Lower lobe of right lung (tissue), 2 donors: ENCODE data around the gene MUC2. TPM values are rescaled to one million over a fixed set of nuclear protein-coding genes. Genes with fewer than 3 reads are reported as not detected.

Source experiments
- ATAC-seq, 2 donors: fragments of 200-7000 bp; cut with Tn5 transposase; one replicate each; pipeline ENCODE4 v1.9.1; 2020 to 2022; ENCODE audit warnings: mild to moderate bottlenecking in 2 of 2, moderate library complexity in 2 of 2
- DNase-seq: peaks from one replicate; pipeline ENCODE4 v3.0.0-alpha.2; 2020
- H3K27ac ChIP-seq: fragments of 200-600 bp; one replicate; pipeline ENCODE4 v1.8.0; 2022
- H3K27me3 ChIP-seq: fragments of 200-600 bp; one replicate; pipeline ENCODE4 v1.8.0; 2022; ENCODE audit warnings: low read depth
- H3K36me3 ChIP-seq: fragments of 200-600 bp; one replicate; pipeline ENCODE4 v1.8.0; 2022; ENCODE audit warnings: mild to moderate bottlenecking
- H3K4me1 ChIP-seq: fragments of 200-600 bp; one replicate; pipeline ENCODE4 v1.8.0; 2022
- H3K4me3 ChIP-seq: fragments of 200-600 bp; one replicate; pipeline ENCODE4 v1.8.0; 2022; ENCODE audit warnings: mild to moderate bottlenecking
- H3K9me3 ChIP-seq: fragments of 200-600 bp; one replicate; pipeline ENCODE4 v1.8.0; 2022
- CTCF ChIP-seq: fragments of 200-600 bp; IDR thresholded peaks from one replicate; pipeline ENCODE4 v1.8.0; 2022; ENCODE audit warnings: antibody characterized with exemption, mild to moderate bottlenecking
- intact Hi-C: fragments of 100-400 bp; cut with DNase I; formaldehyde crosslinking; loops from one replicate; pipeline ENCODE4 v1.11.0; 2022
- total RNA-seq: library from RNA; stranded (reverse); fragmentation: NEBNext Ultra II Directional; extraction: Animal tissue kit (Norgen Biotek cat#: 25700); gene quantifications from one replicate; pipeline ENCODE4 v1.2.1, GENCODE V29; 2021
- donor health status: DM: no; HTN: yes; CAD: no; lungs with severe emphysema.

MUC2 gene
- total RNA-seq, 1 donor from 2014 or later: not detected

DNA sequence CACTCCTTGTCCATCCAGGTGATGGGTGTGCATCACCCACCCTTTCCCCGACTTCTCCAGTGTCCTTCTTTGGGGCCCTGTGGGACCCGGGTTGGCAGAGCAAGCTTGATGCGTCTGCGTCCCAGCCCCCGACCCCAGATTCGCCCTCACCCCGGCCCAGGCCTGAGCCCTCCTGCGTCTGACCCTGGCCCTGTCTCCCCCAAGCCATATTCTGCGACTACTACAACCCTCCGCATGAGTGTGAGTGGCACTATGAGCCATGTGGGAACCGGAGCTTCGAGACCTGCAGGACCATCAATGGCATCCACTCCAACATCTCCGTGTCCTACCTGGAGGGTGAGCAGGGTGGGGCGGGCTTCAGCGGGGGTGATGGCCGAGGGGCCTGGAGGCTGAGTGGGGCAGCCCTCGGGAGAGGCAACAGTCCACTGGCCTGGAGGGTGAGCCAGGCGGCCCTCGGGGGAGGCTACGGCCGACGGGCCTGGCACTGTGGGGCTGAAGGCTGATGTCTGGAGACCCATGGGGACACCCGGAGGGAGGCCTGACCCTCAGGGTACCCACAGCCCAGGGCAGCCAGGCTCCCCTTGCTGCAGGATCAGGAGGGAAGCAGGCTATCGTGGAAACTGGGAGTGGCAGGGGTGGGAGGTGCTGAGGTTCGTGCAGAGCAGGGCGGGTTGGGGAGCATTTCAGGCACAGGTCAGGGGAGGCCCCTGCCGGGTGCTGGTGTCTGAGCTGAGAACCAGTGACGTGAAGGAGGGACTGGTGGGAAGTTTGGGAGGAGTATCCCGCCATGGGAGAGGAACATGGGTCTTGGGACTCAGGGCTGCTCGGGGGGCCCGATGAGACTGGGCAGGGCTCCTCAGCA, 15.3 kb downstream of the MUC2 start:
- no peaks in the 10 kb centered on the region for H3K9me3 ChIP-seq
- no peaks in the 10 kb centered on the region for H3K27me3 ChIP-seq
- DNase-seq: peak; percentile 24
- intact Hi-C loops: no loop called here
- H3K4me3 ChIP-seq: no peak overlapping the region
- H3K4me1 ChIP-seq: no peaks in the 10 kb centered on the region
- H3K36me3 ChIP-seq: no peaks in the 10 kb centered on the region
- ATAC-seq: no peak
- TF ChIP-seq CTCF: no peak
- H3K27ac ChIP-seq: no peak overlapping the region

- no peak overlapping the region for H3K4me3 ChIP-seq
- H3K36me3 ChIP-seq: no peaks in the 10 kb centered on the region
- TF ChIP-seq CTCF: no peak
- DNase-seq: peak; percentile 39
- H3K4me1 ChIP-seq: no peaks in the 10 kb centered on the region
- H3K27me3 ChIP-seq: no peaks in the 10 kb centered on the region
- ATAC-seq: no peak
- H3K27ac ChIP-seq: no peak overlapping the region
- intact Hi-C loops: no loop called here
- H3K9me3 ChIP-seq: no peaks in the 10 kb centered on the region
Measured at GRCh38 chr11:1090600-1091331, 16.1 kb downstream of the MUC2 start.

GRCh38 chr11:1091332-1092083, 16.8 kb downstream of the MUC2 start:
- no peaks in the 10 kb centered on the region for H3K9me3 ChIP-seq
- H3K27me3 ChIP-seq: no peaks in the 10 kb centered on the region
- DNase-seq: no peak
- no peaks in the 10 kb centered on the region for H3K4me1 ChIP-seq
- H3K4me3 ChIP-seq: no peak overlapping the region
- TF ChIP-seq CTCF: no peak
- H3K27ac ChIP-seq: no peak overlapping the region
- intact Hi-C loops: no loop called here
- no peak for ATAC-seq
- H3K36me3 ChIP-seq: no peaks in the 10 kb centered on the region

GRCh38 chr11:1092145-1092670, 17.5 kb downstream of the MUC2 start:
- no peak for ATAC-seq
- no peaks in the 10 kb centered on the region for H3K36me3 ChIP-seq
- H3K9me3 ChIP-seq: no peaks in the 10 kb centered on the region
- no peak overlapping the region for H3K27ac ChIP-seq
- no peaks in the 10 kb centered on the region for H3K27me3 ChIP-seq
- H3K4me3 ChIP-seq: no peak overlapping the region
- peak; percentile 33 for DNase-seq
- no peaks in the 10 kb centered on the region for H3K4me1 ChIP-seq
- TF ChIP-seq CTCF: no peak
- intact Hi-C loops: no loop called here

GRCh38 chr11:1092919-1093318, 18.2 kb downstream of the MUC2 start:
- Histone ChIP-seq H3K27ac (no peak overlapping the region), H3K27me3 (no peaks in the 10 kb centered on the region), H3K9me3 (no peaks in the 10 kb centered on the region), H3K4me3 (no peak overlapping the region), H3K36me3 (no peaks in the 10 kb centered on the region), H3K4me1 (no peaks in the 10 kb centered on the region)
- TF ChIP-seq CTCF: no peak
- intact Hi-C loops: no loop called here
- DNase-seq (peak; percentile 23), ATAC-seq (no peak)
